ENCODE results near the gene CLECL1. TPM values are rescaled to one million over a fixed set of nuclear protein-coding genes. Genes with fewer than 3 reads are reported as not detected.

Gene CLECL1
- total and polyA plus RNA-seq, 4 donors = 0.17 to 0.42 (median 0.35) TPM

DNA sequence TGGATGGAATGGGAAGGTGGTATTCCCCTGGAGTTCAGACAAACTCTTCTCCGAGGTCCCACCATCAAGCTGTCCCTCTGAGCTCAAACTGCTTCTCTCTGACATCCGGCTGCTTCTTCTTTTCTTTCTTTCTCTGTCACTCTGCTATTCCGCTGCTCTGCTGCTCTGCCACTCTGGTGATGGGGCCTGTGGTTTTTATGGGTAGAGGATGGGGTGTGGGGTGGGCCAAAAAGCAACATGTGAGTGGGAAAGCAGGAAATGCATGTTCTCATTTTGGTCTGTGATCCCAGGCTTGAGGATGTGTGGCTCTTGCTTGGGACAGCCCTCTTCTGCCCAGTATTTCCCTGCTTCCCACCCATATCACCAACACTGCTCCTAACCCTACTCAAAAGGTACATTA lies 30.6 kb downstream of the CLECL1 start (continued):
- TF ChIP-seq, protein P1, sequence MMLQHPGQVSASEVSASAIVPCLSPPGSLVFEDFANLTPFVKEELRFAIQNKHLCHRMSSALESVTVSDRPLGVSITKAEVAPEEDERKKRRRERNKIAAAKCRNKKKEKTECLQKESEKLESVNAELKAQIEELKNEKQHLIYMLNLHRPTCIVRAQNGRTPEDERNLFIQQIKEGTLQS (IDR thresholded peaks at IDR 0.05) = no peak
- TF ChIP-seq RAD21 (IDR thresholded peaks at IDR 0.05) (no peak), RXRA (IDR thresholded peaks at IDR 0.05) (no peak), JUND (IDR thresholded peaks at IDR 0.05) (no peak), EGR1 (IDR thresholded peaks at IDR 0.05; ENCODE audit: low read depth in 2 of 2) (no peak)

DNA sequence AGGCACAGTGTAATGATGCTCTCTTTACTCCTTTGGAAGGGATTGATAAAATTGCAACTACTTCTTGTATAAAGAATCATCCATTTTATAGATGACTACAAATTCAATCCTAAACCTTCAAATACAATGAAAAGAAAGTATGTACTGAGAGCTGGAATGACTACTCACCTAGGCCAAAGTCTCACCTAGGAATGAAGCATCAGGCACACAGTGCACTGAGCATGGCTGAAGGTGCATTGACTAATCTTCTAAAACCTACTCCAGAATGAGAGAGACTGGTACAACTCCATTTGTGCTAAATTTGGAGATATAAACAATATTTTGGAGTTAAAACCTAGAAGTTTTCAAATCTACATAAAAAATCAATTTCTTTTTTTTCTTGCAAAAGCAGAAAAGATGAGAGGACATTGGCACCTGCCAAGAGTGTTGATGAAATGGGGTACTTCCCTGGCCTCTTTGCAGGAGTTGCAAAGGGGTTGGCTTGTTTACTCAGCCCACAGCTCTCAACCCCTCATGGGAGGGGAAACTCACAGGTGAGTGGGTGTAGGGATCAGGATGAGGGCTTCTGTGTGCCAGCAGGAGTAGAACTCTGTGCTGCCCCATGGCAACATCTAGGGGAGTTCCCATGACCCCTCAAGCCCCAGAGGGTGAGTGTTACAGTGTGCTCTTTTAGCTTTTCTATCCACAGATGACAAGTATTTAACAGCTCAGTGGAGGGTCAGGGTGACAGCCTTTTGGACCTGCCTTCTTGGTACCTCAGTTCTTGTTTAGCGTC lies 31.3 kb downstream of the CLECL1 start:
- no peak for DNase-seq (ENCODE audit: low spot score)
- Histone ChIP-seq H3K27ac (ENCODE audit: low read depth in 1 of 2, low read length in 2 of 2) (no peak overlapping the region), H3K4me3 (ENCODE audit: low read depth in 1 of 3, low read length in 3 of 3) (no peak overlapping the region)

More for the DNA sequence above, 31.3 kb downstream of the CLECL1 start:
- Histone ChIP-seq H3K4me1 (ENCODE audit: control insufficient read depth in 4 of 4, insufficient read depth in 4 of 4, low read length in 3 of 4) (no peaks in the 10 kb centered on the region), H3K9ac (ENCODE audit: low read depth in 1 of 2, low read length in 2 of 2) (no peak overlapping the region), H3K9me3 (ENCODE audit: control insufficient read depth in 4 of 4, low read length in 3 of 4) (no peaks in the 10 kb centered on the region), H3K27me3 (ENCODE audit: control insufficient read depth in 4 of 4, insufficient read depth in 4 of 4, low read length in 3 of 4) (no peaks in the 10 kb centered on the region), H3K36me3 (ENCODE audit: control insufficient read depth in 4 of 4, insufficient read depth in 3 of 4, low read depth in 1 of 4, low read length in 3 of 4) (no peaks in the 10 kb centered on the region)
- 90% methylated on average over 1 of the region's 1 CpG for WGBS
- TF ChIP-seq JUND (IDR thresholded peaks at IDR 0.05) = no peak
- TF ChIP-seq, protein P2, sequence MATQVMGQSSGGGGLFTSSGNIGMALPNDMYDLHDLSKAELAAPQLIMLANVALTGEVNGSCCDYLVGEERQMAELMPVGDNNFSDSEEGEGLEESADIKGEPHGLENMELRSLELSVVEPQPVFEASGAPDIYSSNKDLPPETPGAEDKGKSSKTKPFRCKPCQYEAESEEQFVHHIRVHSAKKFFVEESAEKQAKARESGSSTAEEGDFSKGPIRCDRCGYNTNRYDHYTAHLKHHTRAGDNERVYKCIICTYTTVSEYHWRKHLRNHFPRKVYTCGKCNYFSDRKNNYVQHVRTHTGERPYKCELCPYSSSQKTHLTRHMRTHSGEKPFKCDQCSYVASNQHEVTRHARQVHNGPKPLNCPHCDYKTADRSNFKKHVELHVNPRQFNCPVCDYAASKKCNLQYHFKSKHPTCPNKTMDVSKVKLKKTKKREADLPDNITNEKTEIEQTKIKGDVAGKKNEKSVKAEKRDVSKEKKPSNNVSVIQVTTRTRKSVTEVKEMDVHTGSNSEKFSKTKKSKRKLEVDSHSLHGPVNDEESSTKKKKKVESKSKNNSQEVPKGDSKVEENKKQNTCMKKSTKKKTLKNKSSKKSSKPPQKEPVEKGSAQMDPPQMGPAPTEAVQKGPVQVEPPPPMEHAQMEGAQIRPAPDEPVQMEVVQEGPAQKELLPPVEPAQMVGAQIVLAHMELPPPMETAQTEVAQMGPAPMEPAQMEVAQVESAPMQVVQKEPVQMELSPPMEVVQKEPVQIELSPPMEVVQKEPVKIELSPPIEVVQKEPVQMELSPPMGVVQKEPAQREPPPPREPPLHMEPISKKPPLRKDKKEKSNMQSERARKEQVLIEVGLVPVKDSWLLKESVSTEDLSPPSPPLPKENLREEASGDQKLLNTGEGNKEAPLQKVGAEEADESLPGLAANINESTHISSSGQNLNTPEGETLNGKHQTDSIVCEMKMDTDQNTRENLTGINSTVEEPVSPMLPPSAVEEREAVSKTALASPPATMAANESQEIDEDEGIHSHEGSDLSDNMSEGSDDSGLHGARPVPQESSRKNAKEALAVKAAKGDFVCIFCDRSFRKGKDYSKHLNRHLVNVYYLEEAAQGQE (IDR thresholded peaks at IDR 0.05) = no peak
- TF ChIP-seq, protein P1 (IDR thresholded peaks at IDR 0.05) = no peak
- no peak for TF ChIP-seq EGR1 (IDR thresholded peaks at IDR 0.05; ENCODE audit: low read depth in 2 of 2)
- no peak for TF ChIP-seq HNF4G (IDR thresholded peaks at IDR 0.05)
- no peak for TF ChIP-seq GABPA (IDR thresholded peaks at IDR 0.05 in 1 of 2, conservative IDR thresholded peaks at IDR 0.05 in 1 of 2)
- TF ChIP-seq NR2F2 (IDR thresholded peaks at IDR 0.05) = no peak
- no peak for TF ChIP-seq RAD21 (IDR thresholded peaks at IDR 0.05)
- TF ChIP-seq SP1 (IDR thresholded peaks at IDR 0.05) = no peak
- TF ChIP-seq TAF1 (conservative IDR thresholded peaks at IDR 0.05) = no peak
- TF ChIP-seq, protein P3, sequence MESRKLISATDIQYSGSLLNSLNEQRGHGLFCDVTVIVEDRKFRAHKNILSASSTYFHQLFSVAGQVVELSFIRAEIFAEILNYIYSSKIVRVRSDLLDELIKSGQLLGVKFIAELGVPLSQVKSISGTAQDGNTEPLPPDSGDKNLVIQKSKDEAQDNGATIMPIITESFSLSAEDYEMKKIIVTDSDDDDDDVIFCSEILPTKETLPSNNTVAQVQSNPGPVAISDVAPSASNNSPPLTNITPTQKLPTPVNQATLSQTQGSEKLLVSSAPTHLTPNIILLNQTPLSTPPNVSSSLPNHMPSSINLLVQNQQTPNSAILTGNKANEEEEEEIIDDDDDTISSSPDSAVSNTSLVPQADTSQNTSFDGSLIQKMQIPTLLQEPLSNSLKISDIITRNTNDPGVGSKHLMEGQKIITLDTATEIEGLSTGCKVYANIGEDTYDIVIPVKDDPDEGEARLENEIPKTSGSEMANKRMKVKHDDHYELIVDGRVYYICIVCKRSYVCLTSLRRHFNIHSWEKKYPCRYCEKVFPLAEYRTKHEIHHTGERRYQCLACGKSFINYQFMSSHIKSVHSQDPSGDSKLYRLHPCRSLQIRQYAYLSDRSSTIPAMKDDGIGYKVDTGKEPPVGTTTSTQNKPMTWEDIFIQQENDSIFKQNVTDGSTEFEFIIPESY (IDR thresholded peaks at IDR 0.05) = no peak
- TF ChIP-seq, protein P4, sequence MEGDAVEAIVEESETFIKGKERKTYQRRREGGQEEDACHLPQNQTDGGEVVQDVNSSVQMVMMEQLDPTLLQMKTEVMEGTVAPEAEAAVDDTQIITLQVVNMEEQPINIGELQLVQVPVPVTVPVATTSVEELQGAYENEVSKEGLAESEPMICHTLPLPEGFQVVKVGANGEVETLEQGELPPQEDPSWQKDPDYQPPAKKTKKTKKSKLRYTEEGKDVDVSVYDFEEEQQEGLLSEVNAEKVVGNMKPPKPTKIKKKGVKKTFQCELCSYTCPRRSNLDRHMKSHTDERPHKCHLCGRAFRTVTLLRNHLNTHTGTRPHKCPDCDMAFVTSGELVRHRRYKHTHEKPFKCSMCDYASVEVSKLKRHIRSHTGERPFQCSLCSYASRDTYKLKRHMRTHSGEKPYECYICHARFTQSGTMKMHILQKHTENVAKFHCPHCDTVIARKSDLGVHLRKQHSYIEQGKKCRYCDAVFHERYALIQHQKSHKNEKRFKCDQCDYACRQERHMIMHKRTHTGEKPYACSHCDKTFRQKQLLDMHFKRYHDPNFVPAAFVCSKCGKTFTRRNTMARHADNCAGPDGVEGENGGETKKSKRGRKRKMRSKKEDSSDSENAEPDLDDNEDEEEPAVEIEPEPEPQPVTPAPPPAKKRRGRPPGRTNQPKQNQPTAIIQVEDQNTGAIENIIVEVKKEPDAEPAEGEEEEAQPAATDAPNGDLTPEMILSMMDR (IDR thresholded peaks at IDR 0.05; ENCODE audit: low read depth, low read length, missing input control) = no peak
- no peak for TF ChIP-seq RXRA (IDR thresholded peaks at IDR 0.05)

All from liver (tissue), 9 donors.